CD4-positive, CD25-positive, alpha-beta regulatory T cell (primary cell): ENCODE data around the gene B4GALNT4. TPM values are rescaled to one million over a fixed set of nuclear protein-coding genes. Genes with fewer than 3 reads are reported as not detected.
"Not testable (repeated sequence)": the region's sequence is repeated elsewhere in the genome, so short reads cannot be mapped to it uniquely, and the experiment has no call there.

Experiments used
- ATAC-seq, 2 donors: fragments of 150-1000 bp; cut with Tn5 transposase; one replicate each; pipeline ENCODE4 v1.10.0; 2021; ENCODE audit warnings: low read depth in 2 of 2, moderate number of reproducible peaks in 2 of 2, moderate library complexity in 1 of 2
- DNase-seq, 3 donors: peaks; one replicate each; pipeline versions ENCODE4 v3.0.0 to v3.0.0-alpha.2; 2012 to 2022; ENCODE audit warnings: mixed read lengths in 1 of 3
- H3K27ac ChIP-seq: one replicate; pipeline ENCODE4 v1.7.0; 2013; ENCODE audit warnings: mild to moderate bottlenecking, low read length; ENCODE audit not compliant: insufficient read depth, poor library complexity, severe bottlenecking
- H3K27me3 ChIP-seq: one replicate; pipeline ENCODE4 v1.7.0; 2013; ENCODE audit warnings: low read length; ENCODE audit not compliant: control insufficient read depth, insufficient read depth
- H3K36me3 ChIP-seq: one replicate; pipeline ENCODE4 v1.7.0; 2013; ENCODE audit warnings: mild to moderate bottlenecking, low read length, moderate library complexity; ENCODE audit not compliant: control insufficient read depth, insufficient read depth
- H3K4me1 ChIP-seq: 2 replicates; pipeline ENCODE4 v1.7.0; 2013; ENCODE audit warnings: mild to moderate bottlenecking, low read length; ENCODE audit not compliant: insufficient read depth, control insufficient read depth, poor library complexity, severe bottlenecking
- H3K4me3 ChIP-seq: one replicate; pipeline ENCODE4 v1.7.0; 2013; ENCODE audit warnings: low read depth, mild to moderate bottlenecking, low read length, moderate library complexity
- H3K9me3 ChIP-seq, 2 experiments: 1 replicate in 1 of 2; 2 replicates in 1 of 2; pipeline ENCODE4 v1.7.0; 2013; ENCODE audit warnings: low read length in 2 of 2, mild to moderate bottlenecking in 1 of 2, moderate library complexity in 1 of 2; ENCODE audit not compliant: control insufficient read depth in 2 of 2
- H3K27ac Mint-ChIP-seq, 3 donors: one replicate each; pipeline ENCODE4 v1.8.0; 2020 to 2022; ENCODE audit warnings: mild to moderate bottlenecking in 3 of 3, mixed read lengths in 3 of 3, moderate library complexity in 2 of 3
- H3K27me3 Mint-ChIP-seq: one replicate; pipeline ENCODE4 v1.8.0; 2022; ENCODE audit warnings: mild to moderate bottlenecking, mixed read lengths
- H3K36me3 Mint-ChIP-seq: one replicate; pipeline ENCODE4 v1.8.0; 2020; ENCODE audit warnings: mixed read lengths
- H3K4me1 Mint-ChIP-seq, 4 donors: one replicate each; pipeline ENCODE4 v1.8.0; 2020 to 2022; ENCODE audit warnings: mixed read lengths in 4 of 4, mild to moderate bottlenecking in 1 of 4
- H3K4me3 Mint-ChIP-seq, 4 donors: one replicate each; pipeline ENCODE4 v1.8.0; 2020 to 2022; ENCODE audit warnings: mild to moderate bottlenecking in 4 of 4, mixed read lengths in 4 of 4, moderate library complexity in 3 of 4
- H3K9me3 Mint-ChIP-seq, 7 donors: one replicate each; pipeline ENCODE4 v1.8.0; 2020 to 2022; ENCODE audit warnings: mixed read lengths in 7 of 7, mild to moderate bottlenecking in 3 of 7, moderate library complexity in 2 of 7
- polyA plus RNA-seq, 4 donors: library from polyadenylated mRNA; unstranded; fragments of 300-500 nt; fragmentation: Illumina TruSeq; gene quantifications; one replicate each; pipeline ENCODE4 v1.2.3, GENCODE V29; 2021
- total RNA-seq: library from RNA; stranded (reverse); gene quantifications from one replicate; pipeline ENCODE4 v1.2.3, GENCODE V29; 2022

B4GALNT4 gene
- total and polyA plus RNA-seq, 5 donors from 2014 or later = 0.99 TPM; not detected in 4

DNA sequence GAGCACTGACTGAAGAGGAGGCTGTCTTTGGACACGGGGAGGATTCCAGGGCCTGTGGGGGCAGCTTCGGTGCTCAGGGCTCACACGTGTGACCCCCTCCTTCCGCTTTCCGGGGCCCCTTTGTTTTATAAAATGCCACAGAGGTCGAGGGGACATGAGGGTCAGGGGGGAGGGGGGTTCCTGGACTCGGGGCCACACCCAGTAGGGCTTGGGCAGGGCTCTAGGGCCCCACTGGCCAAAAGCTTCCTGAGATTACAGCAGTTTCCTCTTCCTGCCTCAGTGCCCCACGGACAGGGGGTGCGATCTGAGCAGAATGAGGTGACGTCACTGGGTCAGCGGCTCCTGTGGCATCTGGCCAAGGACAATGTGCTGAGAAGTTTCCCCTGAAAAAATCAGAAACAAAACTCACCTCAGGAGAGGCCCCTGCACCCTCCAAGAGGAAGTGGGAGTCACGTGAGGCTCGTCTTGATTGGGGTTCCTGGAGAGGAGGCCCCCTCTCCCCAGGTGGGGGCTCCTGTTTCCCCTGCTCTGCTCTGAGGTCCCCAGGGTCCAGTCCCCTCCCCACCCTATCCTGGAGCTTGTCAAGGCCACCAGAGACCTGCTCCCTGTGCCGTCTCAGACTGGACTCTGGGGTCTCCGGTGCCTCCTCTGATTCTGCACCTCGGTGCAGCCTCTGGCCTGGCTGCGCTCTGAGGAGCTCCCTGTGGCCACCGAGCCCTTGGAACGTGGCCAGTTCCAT is 42.3 kb upstream of the B4GALNT4 start:
- H3K27me3 ChIP-seq = no peaks in the 10 kb centered on the region
- DNase-seq (peak; percentile 33 to 74 (median 62)), ATAC-seq (peak; percentile 48 to 53)
- peak overlapping the region; percentile 79 for H3K27ac ChIP-seq
- Mint-ChIP-seq H3K4me1 (peaks cover 8 to 74% (median 31%) of the 10 kb centered on the region in 4 donors), H3K27me3 (no peaks in the 10 kb centered on the region), H3K36me3 (no peaks in the 10 kb centered on the region), H3K27ac (peak overlapping the region; percentile 86 to 94 (median 92)), H3K9me3 (peaks cover 0 to 1% (median 0%) of the 10 kb centered on the region in 7 donors), H3K4me3 (peak overlapping the region; percentile 56 to 74 (median 66))
- peaks cover 42% of the 10 kb centered on the region for H3K4me1 ChIP-seq
- H3K9me3 ChIP-seq = no peaks in the 10 kb centered on the region
- peak overlapping the region; percentile 7 for H3K4me3 ChIP-seq
- H3K36me3 ChIP-seq = no peaks in the 10 kb centered on the region

DNA sequence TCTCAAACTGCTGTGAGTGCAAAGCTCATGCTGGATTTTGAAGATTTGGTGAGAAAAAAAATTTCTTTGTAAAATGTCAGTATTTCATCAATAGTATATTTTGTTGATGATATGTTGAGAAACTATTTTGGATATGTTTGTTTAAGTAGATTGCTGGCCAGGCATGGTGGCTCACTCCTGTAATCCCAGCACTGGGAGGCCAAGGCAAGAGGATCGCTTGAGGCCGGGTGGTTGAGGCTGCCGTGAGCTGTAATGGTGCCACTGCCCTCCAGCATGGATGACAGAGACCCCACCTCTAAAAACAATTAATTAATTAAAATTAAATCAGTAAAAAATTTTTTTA is 41.7 kb upstream of the B4GALNT4 start:
- Mint-ChIP-seq H3K4me3 (peak overlapping the region; percentile 56 to 74 (median 66)), H3K27ac (peak overlapping the region; percentile 86 to 94 (median 92)), H3K36me3 (no peaks in the 10 kb centered on the region), H3K27me3 (no peaks in the 10 kb centered on the region), H3K9me3 (peaks cover 0 to 1% (median 0%) of the 10 kb centered on the region in 7 donors), H3K4me1 (peaks cover 8 to 77% (median 33%) of the 10 kb centered on the region in 4 donors)
- Histone ChIP-seq H3K27me3 (no peaks in the 10 kb centered on the region), H3K4me1 (peaks cover 42% of the 10 kb centered on the region), H3K9me3 (no peaks in the 10 kb centered on the region), H3K36me3 (no peaks in the 10 kb centered on the region), H3K27ac (peak overlapping the region; percentile 79), H3K4me3 (no peak overlapping the region)
- ATAC-seq (no peak), DNase-seq (no peak)

DNA sequence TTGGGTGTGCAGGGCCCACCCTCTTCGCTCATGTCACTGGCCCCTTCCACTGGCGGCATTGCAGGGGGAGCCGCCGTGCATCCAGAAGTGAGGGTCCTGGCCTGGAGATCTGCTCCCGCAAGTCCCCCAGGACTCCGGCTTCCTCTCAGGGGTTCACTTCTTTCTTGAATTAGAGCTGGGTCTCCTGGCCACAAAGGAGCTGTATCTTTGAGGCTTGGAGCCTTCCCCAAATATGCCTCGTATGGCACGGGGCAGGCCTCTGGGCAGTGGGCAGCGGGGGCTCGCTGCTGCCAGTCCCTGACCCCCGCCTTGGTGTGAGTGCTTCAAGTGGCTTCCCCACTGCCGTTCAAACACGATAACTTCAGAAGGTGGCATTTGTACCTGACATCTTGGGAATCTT is 41.3 kb upstream of the B4GALNT4 start:
- peak overlapping the region in 1 of 4 donors; percentile 68 for H3K4me3 Mint-ChIP-seq
- DNase-seq = no peak

DNA sequence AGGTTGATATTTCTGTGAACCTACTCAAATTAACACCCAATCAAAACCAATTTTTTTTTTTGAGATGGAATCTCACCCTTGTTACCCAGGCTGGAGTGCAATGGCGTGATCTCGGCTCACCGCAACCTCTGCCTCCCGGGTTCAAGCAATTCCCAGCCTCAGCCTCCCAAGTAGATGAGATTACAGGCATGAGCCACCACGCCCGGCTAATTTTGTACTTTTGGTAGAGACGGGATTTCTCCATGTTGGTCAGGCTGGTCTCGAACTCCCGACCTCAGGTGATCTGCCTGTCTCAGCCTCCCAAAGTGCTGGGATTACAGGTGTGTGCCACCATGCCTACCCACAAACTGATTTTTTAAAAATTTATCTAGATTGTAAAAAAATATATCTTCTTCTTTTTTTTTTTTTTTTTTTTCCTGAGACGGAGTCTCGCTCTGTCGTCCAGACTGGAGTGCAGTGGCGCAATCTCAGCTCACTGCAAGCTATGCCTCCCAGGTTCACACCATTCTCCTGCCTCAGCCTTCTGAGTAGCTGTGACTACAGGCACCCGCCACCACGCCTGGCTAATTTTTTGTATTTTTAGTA is 40.7 kb upstream of the B4GALNT4 start:
- H3K27ac Mint-ChIP-seq = peak overlapping the region; percentile 38 to 86 (median 77)
- H3K9me3 Mint-ChIP-seq, H3K36me3 ChIP-seq, H3K27me3 ChIP-seq, H3K27ac ChIP-seq, ATAC-seq, DNase-seq, H3K9me3 ChIP-seq, H3K36me3 Mint-ChIP-seq, H3K27me3 Mint-ChIP-seq, H3K4me3 ChIP-seq: not testable (repeated sequence)
- H3K4me3 Mint-ChIP-seq = peak overlapping the region in 1 of 4 donors; percentile 13
- peaks cover 8 to 75% (median 36%) of the 10 kb centered on the region in 4 donors for H3K4me1 Mint-ChIP-seq
- peaks cover 42% of the 10 kb centered on the region for H3K4me1 ChIP-seq

More for the DNA sequence above, 41.3 kb upstream of the B4GALNT4 start:
- Histone ChIP-seq H3K4me1 (peaks cover 42% of the 10 kb centered on the region), H3K36me3 (no peaks in the 10 kb centered on the region), H3K4me3 (no peak overlapping the region), H3K9me3 (no peaks in the 10 kb centered on the region), H3K27ac (no peak overlapping the region), H3K27me3 (no peaks in the 10 kb centered on the region)
- no peak for ATAC-seq
- no peaks in the 10 kb centered on the region for H3K36me3 Mint-ChIP-seq
- peak overlapping the region in 1 of 3 donors; percentile 86 for H3K27ac Mint-ChIP-seq
- H3K27me3 Mint-ChIP-seq = no peaks in the 10 kb centered on the region
- peaks cover 0 to 1% (median 0%) of the 10 kb centered on the region in 7 donors for H3K9me3 Mint-ChIP-seq
- peaks cover 8 to 77% (median 35%) of the 10 kb centered on the region in 4 donors for H3K4me1 Mint-ChIP-seq

DNA sequence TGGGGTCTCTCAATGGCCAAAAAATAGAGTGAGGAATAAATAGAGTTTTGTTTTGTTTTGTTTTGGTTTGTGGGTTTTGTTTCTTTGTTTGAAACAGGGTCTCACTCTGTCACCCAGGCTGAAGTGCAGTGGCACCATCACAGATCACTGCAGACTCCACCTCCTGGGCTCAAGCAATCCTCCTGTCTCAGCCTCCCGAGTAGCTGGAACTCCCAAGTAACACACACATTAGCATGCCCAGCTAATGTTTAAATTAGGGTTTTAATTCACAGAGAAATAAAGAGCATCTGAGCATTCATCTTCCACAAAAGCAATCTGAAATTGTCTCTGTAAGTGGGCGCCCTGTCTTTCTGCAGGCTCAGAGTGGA is 39.4 kb upstream of the B4GALNT4 start:
- Mint-ChIP-seq H3K4me1 (peaks cover 8 to 66% (median 31%) of the 10 kb centered on the region in 4 donors), H3K9me3 (peaks cover 0 to under 1% (median 0%) of the 10 kb centered on the region in 7 donors), H3K27me3 (peaks cover 5% of the 10 kb centered on the region), H3K27ac (peak overlapping the region; percentile 77 to 86 (median 85)), H3K36me3 (no peaks in the 10 kb centered on the region), H3K4me3 (peak overlapping the region in 1 of 4 donors; percentile 13)
- no peaks in the 10 kb centered on the region for H3K9me3 ChIP-seq
- H3K27ac ChIP-seq = no peak overlapping the region
- H3K36me3 ChIP-seq = no peaks in the 10 kb centered on the region
- no peak for DNase-seq
- H3K4me3 ChIP-seq = no peak overlapping the region
- peaks cover 42% of the 10 kb centered on the region for H3K4me1 ChIP-seq
- no peak for ATAC-seq
- H3K27me3 ChIP-seq = no peaks in the 10 kb centered on the region

DNA sequence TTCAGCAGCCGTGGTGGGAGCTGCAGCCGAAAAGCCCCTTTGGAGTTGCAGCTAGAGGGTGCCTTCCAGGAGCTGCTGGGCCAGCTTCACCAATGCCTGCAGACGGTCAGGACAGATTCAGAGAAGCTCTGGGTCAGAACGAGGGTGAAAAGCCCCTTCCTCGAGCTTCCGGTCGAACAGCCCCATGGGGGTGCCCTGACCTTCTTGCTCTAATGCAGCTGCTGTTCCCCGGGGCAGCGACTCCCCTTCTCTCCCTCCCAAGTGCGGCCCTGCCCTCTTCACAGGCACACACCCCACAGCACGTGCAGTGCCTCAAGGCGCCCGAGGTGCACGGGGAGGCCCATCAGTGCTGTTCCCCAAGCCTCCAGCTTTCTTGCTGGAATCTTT is 39.0 kb upstream of the B4GALNT4 start:
- DNase-seq = no peak
- peak overlapping the region in 1 of 3 donors; percentile 86 for H3K27ac Mint-ChIP-seq
- H3K36me3 Mint-ChIP-seq = no peaks in the 10 kb centered on the region
- H3K27me3 Mint-ChIP-seq = peaks cover 5% of the 10 kb centered on the region
- Histone ChIP-seq H3K4me1 (peaks cover 42% of the 10 kb centered on the region), H3K27me3 (no peaks in the 10 kb centered on the region), H3K4me3 (no peak overlapping the region), H3K36me3 (no peaks in the 10 kb centered on the region), H3K9me3 (no peaks in the 10 kb centered on the region), H3K27ac (no peak overlapping the region)
- peaks cover 8 to 64% (median 28%) of the 10 kb centered on the region in 4 donors for H3K4me1 Mint-ChIP-seq
- H3K4me3 Mint-ChIP-seq = peak overlapping the region in 2 of 4 donors; percentile 13
- ATAC-seq = no peak
- no peaks in the 10 kb centered on the region for H3K9me3 Mint-ChIP-seq

- H3K27me3 ChIP-seq = no peaks in the 10 kb centered on the region
- Mint-ChIP-seq H3K36me3 (no peaks in the 10 kb centered on the region), H3K27me3 (peaks cover 5% of the 10 kb centered on the region), H3K4me1 (peaks cover 8 to 64% (median 28%) of the 10 kb centered on the region in 4 donors), H3K27ac (peak overlapping the region; percentile 54 to 88 (median 66)), H3K9me3 (no peaks in the 10 kb centered on the region), H3K4me3 (peak overlapping the region in 3 of 4 donors; percentile 13 to 68 (median 27))
- DNase-seq (peak in 1 of 3 donors; percentile 48), ATAC-seq (no peak)
- no peak overlapping the region for H3K4me3 ChIP-seq
- no peaks in the 10 kb centered on the region for H3K36me3 ChIP-seq
- no peaks in the 10 kb centered on the region for H3K9me3 ChIP-seq
- H3K4me1 ChIP-seq = peaks cover 39% of the 10 kb centered on the region
- H3K27ac ChIP-seq = no peak overlapping the region
Observed at GRCh38 chr11:330694-331357, 38.5 kb upstream of the B4GALNT4 start.
